T-helper 1 cell treated with Interleukin-12 subunit alpha and Interleukin-12 subunit beta and Interleukin-4 antibody, amounts not matched to agents 30 μg/mL and 1 μg/mL, for 36 hours (primary cell): ENCODE data around the gene LITAF.
A peak's percentile ranks its signal among the peaks of the same experiment; 100 is the strongest.
"Not testable (repeated sequence)": the region's sequence is repeated elsewhere in the genome, so short reads cannot be mapped to it uniquely, and the experiment has no call there.

Experiments used
- H3K27ac Mint-ChIP-seq: one replicate; pipeline ENCODE4 v1.8.0; 2021; ENCODE audit warnings: mild to moderate bottlenecking, mixed read lengths
- H3K27me3 Mint-ChIP-seq: one replicate; pipeline ENCODE4 v1.8.0; 2021; ENCODE audit warnings: low read depth, mixed read lengths
- H3K36me3 Mint-ChIP-seq: one replicate; pipeline ENCODE4 v1.8.0; 2021; ENCODE audit warnings: low read depth, mixed read lengths
- H3K4me1 Mint-ChIP-seq: one replicate; pipeline ENCODE4 v1.8.0; 2021; ENCODE audit warnings: low read depth, mixed read lengths
- H3K4me3 Mint-ChIP-seq: one replicate; pipeline ENCODE4 v1.8.0; 2021; ENCODE audit warnings: mild to moderate bottlenecking, moderate library complexity, mixed read lengths
- H3K9me3 Mint-ChIP-seq: one replicate; pipeline ENCODE4 v1.8.0; 2021; ENCODE audit warnings: mixed read lengths

Gene LITAF

DNA sequence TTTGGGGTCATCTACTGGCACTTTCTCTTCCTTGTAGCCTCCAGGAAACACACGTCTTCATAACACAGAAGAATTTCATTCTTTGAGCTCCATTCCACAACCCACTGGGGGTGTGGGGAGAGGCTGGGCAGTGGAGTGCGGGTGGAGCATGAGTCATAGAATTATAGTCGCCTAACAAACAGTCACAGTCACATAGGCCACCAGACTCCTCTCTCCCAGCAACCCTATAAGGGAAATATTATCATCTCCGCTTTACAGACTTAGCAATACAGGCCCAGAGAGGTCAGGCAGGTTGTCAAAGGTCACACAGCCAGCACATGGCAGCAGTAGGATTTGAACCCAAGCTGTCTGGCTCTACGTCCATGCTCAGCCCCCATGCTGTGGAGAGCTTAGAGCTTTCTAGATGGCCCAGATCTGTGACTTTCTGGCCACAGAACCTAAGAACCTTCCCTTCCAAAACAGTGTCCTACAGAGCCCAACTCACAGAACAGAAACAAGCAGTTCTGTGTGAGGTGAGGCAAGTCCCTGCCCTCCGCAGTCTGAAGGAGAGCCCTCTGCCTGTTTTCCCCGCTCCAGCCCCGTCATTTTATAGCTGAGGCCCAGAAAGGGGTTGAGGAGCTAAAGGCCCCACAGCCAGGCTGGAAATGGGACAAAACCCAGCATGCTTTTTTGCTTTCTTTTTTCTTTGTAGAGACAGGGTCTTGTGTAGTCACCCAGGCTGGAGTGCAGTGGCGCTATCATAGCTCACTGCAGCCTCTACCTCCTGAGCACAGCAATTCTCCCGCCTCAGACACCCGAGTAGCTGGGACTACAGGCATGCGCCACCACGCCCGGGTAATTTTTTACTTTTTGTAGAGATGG, 10.7 kb upstream of the LITAF start:
- Mint-ChIP-seq H3K36me3 (no peaks in the 10 kb centered on the region), H3K4me3 (no peak overlapping the region), H3K9me3 (no peaks in the 10 kb centered on the region), H3K27me3 (no peaks in the 10 kb centered on the region), H3K4me1 (peaks cover 4% of the 10 kb centered on the region), H3K27ac (peak overlapping the region; percentile 49)

DNA sequence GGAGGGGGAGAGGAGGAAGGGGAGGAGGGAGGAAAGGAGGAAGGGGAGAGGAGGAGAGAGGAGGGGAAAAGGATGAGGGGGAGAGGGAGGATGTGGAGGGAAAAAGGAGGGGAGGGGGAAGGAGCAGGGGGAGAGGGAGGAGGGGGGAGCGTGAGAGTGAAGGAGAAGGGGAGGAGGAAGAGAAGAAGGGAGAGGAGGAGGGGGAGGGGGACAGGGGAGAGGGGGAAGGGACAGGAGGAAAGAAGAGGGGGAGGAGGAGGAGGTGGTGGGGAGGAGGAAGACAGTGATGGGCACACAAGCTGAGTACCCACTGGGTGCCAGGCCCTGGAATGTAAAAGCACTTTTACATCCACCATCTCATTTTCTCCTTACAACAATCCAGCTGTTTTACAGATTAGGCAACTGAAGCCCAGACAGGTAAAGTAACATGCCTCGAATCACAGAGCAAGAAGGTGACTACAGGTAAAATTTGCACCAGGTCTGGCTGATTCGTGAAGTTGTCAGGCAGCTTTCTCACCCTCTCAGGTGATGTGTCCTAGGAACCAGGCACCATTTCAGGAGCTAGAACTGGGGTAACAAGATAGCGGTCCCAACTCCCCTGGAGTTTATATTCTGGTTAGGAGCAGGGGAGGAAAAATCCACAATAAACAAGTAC, 10.0 kb upstream of the LITAF start:
- no peaks in the 10 kb centered on the region for H3K9me3 Mint-ChIP-seq
- H3K27me3 Mint-ChIP-seq: no peaks in the 10 kb centered on the region
- no peak overlapping the region for H3K27ac Mint-ChIP-seq
- H3K36me3 Mint-ChIP-seq: no peaks in the 10 kb centered on the region
- peaks cover 4% of the 10 kb centered on the region for H3K4me1 Mint-ChIP-seq
- H3K4me3 Mint-ChIP-seq: no peak overlapping the region

DNA sequence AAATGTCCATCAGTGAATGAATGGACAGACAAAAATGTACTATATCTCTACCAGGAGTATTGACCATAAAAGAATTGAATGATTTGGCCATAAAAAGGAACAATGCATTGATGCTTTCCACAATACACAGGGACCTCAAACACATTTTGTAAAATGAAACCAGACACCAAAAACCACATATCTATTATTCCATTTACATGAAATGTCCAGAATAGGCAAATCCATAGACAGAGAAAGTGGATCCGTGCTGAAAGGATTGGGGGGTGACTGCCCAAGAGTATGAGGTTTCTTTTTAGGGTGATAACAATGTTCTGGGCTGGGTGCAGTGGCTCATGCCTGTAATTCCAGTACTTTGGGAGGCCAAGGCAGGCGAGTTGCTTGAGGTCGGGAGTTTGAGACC, 6.9 kb upstream of the LITAF start:
- Mint-ChIP-seq H3K36me3 (no peaks in the 10 kb centered on the region), H3K4me1 (peaks cover 7% of the 10 kb centered on the region), H3K9me3 (no peaks in the 10 kb centered on the region), H3K4me3 (no peak overlapping the region), H3K27ac (no peak overlapping the region), H3K27me3 (no peaks in the 10 kb centered on the region)

DNA sequence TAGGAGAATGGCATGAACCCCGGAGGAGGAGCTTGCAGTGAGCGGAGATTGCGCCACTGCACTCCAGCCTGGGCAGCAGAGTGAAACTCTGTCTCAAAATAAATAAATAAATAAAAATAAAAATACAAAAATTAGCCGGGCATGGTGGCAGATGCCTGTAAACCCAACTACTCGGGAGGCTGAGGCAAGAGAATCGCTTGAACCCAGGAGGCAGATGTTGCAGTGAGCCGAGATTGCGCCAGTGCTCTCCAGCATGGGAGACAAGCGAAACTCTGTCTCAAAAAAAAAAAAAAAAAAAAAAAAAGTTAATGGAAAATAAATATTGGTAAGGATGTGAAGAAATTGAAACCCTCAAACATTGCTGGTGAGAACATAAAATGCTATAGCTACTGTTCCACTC, 6.4 kb upstream of the LITAF start:
- H3K4me3 Mint-ChIP-seq, H3K36me3 Mint-ChIP-seq: not testable (repeated sequence)

DNA sequence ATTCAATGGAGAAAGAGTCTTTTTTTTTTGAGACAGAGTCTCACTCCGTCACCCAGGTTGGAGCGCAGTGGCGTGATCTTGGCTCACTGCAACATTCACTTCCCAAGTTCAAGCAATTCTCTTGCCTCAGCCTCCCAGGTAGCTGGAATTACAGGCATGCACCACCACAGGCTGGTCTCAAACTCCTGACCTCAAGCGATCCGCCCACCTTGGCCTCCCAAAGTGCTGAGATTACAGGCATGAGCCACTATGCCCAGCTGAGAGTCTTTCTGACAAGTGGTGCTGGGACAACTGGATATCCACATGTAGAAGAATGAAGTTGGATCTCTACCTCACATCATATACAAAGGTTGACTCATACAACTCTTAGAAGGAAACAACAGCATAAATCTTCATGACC, 4.9 kb upstream of the LITAF start:
- not testable (repeated sequence) for H3K36me3 Mint-ChIP-seq, H3K4me3 Mint-ChIP-seq, H3K27ac Mint-ChIP-seq, H3K4me1 Mint-ChIP-seq, H3K27me3 Mint-ChIP-seq, H3K9me3 Mint-ChIP-seq

More for the DNA sequence above, 6.4 kb upstream of the LITAF start:
- not testable (repeated sequence) for H3K9me3 Mint-ChIP-seq, H3K4me1 Mint-ChIP-seq, H3K27ac Mint-ChIP-seq, H3K27me3 Mint-ChIP-seq

DNA sequence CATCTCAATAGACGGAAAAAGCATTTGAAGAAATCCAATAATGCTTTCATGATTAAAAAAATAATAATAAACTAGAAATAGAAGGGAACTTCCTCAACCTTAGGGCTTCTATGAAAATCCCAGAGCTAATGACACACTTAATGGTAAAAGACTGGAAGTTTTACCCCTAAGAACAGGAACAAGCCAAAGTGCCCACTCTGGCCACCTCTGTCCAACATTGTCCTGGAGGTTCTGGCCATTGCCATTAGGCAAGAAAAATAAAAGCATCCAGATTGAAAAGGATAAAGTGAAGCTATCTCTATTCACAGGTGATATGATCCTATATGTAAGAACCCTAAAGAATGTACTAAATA, 2.5 kb upstream of the LITAF start:
- H3K4me1 Mint-ChIP-seq: peaks cover 14% of the 10 kb centered on the region
- H3K4me3 Mint-ChIP-seq: peak overlapping the region; percentile 67
- no peak overlapping the region for H3K27ac Mint-ChIP-seq
- H3K9me3 Mint-ChIP-seq: no peaks in the 10 kb centered on the region
- peaks cover 2% of the 10 kb centered on the region for H3K36me3 Mint-ChIP-seq
- H3K27me3 Mint-ChIP-seq: no peaks in the 10 kb centered on the region

DNA sequence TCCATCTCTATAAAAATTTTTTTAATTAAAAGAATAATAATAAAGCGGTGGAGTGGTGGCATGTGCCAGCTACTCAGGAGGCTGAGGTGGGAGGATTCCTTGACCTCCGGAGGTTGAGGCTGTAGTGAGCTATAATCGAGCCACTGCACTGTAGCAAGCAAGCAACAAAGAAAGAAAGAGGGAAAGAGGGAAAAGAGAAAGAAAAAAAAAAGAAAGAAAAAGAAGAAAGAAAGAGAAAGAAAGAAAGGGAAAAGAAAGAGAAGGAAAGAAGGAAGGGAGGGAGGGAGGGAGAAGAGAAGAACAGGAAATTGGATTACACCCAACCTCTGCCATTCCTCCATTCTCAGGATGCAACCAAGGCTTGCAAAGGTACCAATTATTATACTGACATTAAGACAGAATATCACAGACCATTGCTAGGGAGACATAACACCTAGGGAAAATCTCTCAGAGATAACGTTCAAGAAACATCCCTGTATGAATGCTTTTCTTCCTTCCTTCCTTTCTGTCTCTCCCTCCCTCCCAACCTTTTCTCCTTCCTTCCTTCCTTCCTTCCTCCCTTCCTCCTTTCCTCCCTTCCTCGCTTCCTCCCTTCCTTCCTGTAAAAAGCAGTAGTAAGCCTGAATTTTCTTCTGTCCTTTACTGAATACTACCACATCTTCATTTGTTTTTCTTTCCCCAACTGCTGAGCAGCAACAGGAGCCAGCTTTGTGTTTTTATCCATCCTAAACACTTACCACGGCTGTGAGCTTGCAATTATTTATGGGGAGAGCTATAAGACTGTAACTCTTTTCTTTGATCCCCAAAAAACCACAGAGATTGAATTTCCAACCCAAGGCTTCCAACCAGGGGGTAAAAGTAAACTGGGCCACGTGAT, 1.8 kb upstream of the LITAF start:
- Mint-ChIP-seq H3K9me3 (no peaks in the 10 kb centered on the region), H3K27ac (peak overlapping the region; percentile 23), H3K4me1 (peaks cover 19% of the 10 kb centered on the region), H3K36me3 (peaks cover 6% of the 10 kb centered on the region), H3K27me3 (no peaks in the 10 kb centered on the region), H3K4me3 (peak overlapping the region; percentile 67)

DNA sequence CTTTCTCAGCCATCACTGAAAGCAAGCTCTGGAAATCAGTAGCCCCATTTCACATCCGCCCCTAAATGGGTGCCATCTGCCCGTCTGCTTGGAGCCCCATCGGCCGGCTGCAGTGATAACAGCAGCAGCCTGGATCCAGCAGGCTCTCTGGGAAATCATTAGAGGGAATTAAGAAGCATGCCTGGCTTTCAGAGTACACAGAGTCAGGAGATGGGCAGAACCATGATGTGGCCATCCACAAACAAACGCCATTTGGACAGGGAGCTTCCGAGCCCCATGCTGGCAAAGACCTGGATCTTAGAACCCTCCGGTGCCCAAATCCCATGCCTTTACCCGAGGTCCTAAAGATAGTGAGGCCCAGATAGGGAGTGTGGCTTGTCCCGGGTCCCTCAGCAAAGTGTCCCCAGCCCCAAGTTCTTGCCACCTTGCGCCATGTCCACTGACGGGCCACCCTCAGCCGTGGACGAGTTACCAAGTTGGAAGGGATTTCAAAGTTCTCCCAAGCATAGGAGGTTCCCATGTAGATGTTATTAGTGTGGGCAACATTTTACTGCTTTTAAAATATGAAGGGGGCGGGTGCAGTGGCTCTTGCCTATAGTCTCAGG, 1.0 kb upstream of the LITAF start:
- H3K27me3 Mint-ChIP-seq: no peaks in the 10 kb centered on the region
- peaks cover 25% of the 10 kb centered on the region for H3K4me1 Mint-ChIP-seq
- H3K4me3 Mint-ChIP-seq: peak overlapping the region; percentile 90
- peaks cover 7% of the 10 kb centered on the region for H3K36me3 Mint-ChIP-seq
- no peaks in the 10 kb centered on the region for H3K9me3 Mint-ChIP-seq
- peak overlapping the region; percentile 95 for H3K27ac Mint-ChIP-seq

DNA sequence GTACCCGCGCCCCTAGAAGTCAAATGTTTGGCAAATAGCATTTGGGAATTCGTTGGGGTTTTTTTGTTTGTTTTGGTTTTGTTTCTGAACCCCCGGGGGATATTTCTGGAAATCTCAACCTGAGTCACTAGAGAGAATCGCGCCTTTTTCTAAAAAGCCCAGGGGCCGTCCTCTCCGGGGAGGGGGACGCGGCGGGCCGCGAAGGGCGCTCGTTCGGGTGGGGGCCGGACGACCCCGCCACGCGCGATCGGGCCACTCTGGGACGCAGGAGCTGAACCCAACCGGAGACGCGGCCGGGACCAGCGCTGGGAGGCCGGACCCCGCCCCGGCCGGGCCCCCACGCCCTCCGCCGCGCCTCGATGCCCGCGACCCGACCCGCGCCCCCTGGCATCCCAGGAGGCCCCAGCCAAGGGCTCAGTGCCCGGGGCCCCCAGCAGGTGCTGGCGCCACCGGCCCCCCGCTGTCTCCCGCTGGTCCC, 302 bp downstream of the LITAF start:
- Mint-ChIP-seq H3K36me3 (peaks cover 7% of the 10 kb centered on the region), H3K4me1 (peaks cover 36% of the 10 kb centered on the region), H3K9me3 (no peaks in the 10 kb centered on the region), H3K27ac (peak overlapping the region; percentile 89), H3K27me3 (no peaks in the 10 kb centered on the region), H3K4me3 (peak overlapping the region; percentile 96)

DNA sequence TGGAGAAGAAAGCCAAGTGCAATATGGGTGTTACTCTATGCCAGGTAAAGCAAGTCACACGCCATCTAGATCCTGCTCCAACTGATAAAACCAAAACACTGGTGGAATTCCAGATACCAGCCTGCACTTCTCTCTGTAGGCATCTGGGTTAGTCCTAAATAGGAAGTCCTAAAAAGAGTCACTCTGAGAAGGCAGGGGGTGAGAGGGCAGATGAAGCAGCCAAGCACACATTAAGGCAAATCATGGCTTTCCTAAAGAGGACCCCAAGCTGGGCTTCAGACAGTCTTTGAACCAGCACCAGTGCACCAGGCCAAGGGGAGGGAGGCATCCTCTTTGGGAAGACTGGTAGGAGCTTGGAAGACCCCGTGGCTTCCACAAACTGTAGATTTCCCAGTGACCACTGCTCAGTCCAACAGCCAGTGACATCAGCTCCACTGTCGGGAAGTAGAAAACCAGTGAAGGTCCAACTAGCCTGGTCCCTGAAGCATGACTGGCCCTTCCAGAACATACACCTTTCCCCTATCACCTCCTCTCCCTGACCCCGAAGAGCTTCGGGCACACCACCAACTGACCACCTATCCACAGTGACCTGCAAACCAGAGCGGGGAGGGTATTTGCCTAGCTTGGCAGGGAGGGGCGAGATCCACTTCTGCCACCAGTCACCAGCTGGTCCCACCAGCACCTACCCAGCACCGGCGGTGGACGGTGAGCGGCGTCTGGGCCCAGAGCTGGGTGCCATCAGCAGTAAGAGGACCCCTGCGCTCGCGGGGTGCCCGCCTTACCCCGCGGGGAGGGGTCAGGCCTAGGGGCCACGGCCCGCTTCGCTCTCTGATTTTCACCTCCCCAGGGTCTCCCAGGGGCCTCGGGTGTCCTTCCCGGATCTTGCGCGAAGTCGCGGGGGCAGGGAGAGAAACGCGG, 1.0 kb downstream of the LITAF start:
- Mint-ChIP-seq H3K27me3 (no peaks in the 10 kb centered on the region), H3K4me3 (peak overlapping the region; percentile 96), H3K27ac (peak overlapping the region; percentile 92), H3K36me3 (peaks cover 10% of the 10 kb centered on the region), H3K9me3 (no peaks in the 10 kb centered on the region), H3K4me1 (peaks cover 41% of the 10 kb centered on the region)

DNA sequence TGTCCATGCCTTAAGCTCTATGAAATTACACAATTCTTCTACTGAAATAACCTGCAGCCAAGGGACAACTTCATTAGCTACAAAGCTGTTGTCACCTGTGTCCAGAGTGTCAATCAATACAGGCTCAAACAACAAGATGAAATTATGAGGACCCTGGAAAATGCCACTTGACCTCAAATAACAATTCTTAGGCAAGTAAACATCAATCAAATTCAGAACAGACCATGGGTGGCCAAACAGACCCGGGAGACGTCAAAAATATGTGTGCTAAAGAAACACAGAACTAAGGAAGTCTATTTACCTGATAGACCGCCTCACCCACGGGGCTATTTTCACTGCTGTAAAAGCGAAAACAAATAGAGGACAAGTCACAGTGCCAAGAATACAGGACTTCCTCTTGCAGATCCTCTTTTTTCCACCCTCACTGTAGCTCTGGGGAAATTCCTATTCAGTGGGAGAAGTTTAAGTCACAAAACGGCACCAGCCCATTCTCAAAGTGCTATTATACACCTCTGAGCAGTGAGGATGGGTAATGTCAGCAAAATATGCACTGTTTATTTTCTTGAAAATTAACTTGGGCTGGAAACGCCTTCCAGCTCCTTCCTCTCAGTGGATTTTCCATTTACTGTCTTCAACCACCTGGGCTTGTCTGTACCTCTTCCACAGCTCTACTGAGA, 2.7 kb downstream of the LITAF start:
- Mint-ChIP-seq H3K4me3 (peak overlapping the region; percentile 96), H3K36me3 (peaks cover 14% of the 10 kb centered on the region), H3K9me3 (no peaks in the 10 kb centered on the region), H3K27me3 (no peaks in the 10 kb centered on the region), H3K27ac (peak overlapping the region; percentile 92), H3K4me1 (peaks cover 46% of the 10 kb centered on the region)

DNA sequence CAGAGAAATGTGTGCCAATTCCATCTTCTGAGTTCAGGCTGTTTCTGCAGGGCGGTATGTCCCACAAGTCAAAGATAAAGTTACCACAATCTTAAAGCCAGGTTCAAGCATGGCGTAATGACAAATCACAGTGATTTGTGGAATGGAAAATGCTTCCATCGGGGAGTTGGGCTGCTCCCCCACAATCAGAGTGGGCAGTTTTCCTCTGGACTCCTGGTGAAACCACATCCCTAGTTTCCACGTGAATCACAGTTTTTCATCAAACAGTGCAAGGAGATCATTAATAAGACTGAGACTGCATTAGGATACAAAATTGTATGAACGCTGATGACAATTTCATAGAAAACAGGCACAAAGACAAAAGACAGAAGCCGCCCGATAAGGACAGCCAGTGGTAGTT, 3.6 kb downstream of the LITAF start:
- no peaks in the 10 kb centered on the region for H3K9me3 Mint-ChIP-seq
- H3K27ac Mint-ChIP-seq: peak overlapping the region; percentile 77
- H3K27me3 Mint-ChIP-seq: no peaks in the 10 kb centered on the region
- peaks cover 18% of the 10 kb centered on the region for H3K36me3 Mint-ChIP-seq
- peak overlapping the region; percentile 56 for H3K4me3 Mint-ChIP-seq
- H3K4me1 Mint-ChIP-seq: peaks cover 46% of the 10 kb centered on the region

DNA sequence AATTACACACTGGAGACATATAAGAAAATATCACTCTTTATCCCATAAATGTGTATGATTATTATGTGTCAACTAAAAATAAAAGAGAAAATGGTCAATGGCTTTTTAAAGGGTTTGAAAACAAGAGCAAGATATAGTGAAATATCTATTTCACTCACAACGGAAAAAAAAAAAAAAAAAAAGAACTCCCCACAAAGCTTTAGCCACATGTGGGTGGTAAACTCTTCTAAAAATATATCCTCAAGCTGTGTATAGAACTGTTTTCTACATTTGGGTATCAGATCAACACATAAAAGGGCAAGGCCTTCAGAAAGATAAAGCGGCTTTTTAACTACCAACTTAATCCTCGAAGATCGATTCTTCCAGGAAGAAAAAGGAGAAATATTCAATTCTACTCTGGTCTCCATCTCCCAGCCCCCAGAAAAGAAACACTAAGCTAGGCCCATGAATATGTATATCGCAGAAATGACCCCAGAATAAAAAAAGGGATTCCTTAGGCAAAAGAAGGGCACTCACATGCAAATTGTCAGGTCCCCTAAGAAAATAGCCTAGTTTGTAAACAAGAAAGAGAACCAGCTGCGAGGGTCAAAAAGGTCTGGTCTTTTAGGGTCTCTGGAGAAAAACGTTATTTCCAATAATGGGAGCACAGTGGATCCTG, 4.4 kb downstream of the LITAF start:
- peaks cover 19% of the 10 kb centered on the region for H3K36me3 Mint-ChIP-seq
- peak overlapping the region; percentile 56 for H3K4me3 Mint-ChIP-seq
- H3K27ac Mint-ChIP-seq: peak overlapping the region; percentile 58
- no peaks in the 10 kb centered on the region for H3K27me3 Mint-ChIP-seq
- no peaks in the 10 kb centered on the region for H3K9me3 Mint-ChIP-seq
- peaks cover 48% of the 10 kb centered on the region for H3K4me1 Mint-ChIP-seq
